Esophagus muscularis mucosa (tissue), 4 donors: ENCODE measurements around the gene DDTL. TPM values are rescaled to one million over a fixed set of nuclear protein-coding genes. Genes with fewer than 3 reads are reported as not detected.

ENCODE experiments used
- DNase-seq: peaks from one replicate; pipeline ENCODE4 v3.0.0-alpha.2; 2017; ENCODE audit errors: extremely low spot score
- H3K27ac ChIP-seq, 4 donors: fragments of 200-600 bp; sonication (generic); replicated peaks in 1 of 4; 1 replicate in 3 of 4; 2 replicates in 1 of 4; pipeline ENCODE4 v1.5.1; 2016 to 2019; ENCODE audit warnings: mild to moderate bottlenecking in 1 of 4
- H3K27me3 ChIP-seq, 4 donors: fragments of 200-600 bp; sonication (generic); one replicate each; pipeline versions ENCODE4 v1.5.1 to v1.6.0; 2016 to 2019
- H3K36me3 ChIP-seq, 4 donors: fragments of 200-600 bp; sonication (generic); one replicate each; pipeline ENCODE4 v1.5.1; 2016 to 2019
- H3K4me1 ChIP-seq, 4 donors: fragments of 200-600 bp; sonication (generic); one replicate each; pipeline ENCODE4 v1.5.1; 2016 to 2019
- H3K4me3 ChIP-seq, 4 donors: fragments of 200-600 bp; sonication (generic); 1 replicate in 2 of 4; 2 replicates in 2 of 4; pipeline ENCODE4 v1.5.1; 2016 to 2019; ENCODE audit warnings: mild to moderate bottlenecking in 4 of 4, moderate library complexity in 1 of 4
- H3K9me3 ChIP-seq, 4 donors: fragments of 200-600 bp; sonication (generic); 1 replicate in 3 of 4; 2 replicates in 1 of 4; pipeline ENCODE4 v1.5.1; 2016 to 2019
- EP300 ChIP-seq: sonication (generic); formaldehyde crosslinking; IDR thresholded peaks from one replicate; pipeline ENCODE4 v1.6.1; 2017; ENCODE audit warnings: antibody characterized with exemption
- POLR2A ChIP-seq: fragments of 450-650 bp; IDR thresholded peaks from one replicate; pipeline ENCODE4 v1.6.1; 2017; ENCODE audit warnings: antibody characterized with exemption, moderate library complexity, mild to moderate bottlenecking, low read depth
- POLR2AphosphoS5 ChIP-seq, 2 donors: sonication (generic); formaldehyde crosslinking; IDR thresholded peaks; one replicate each; pipeline ENCODE4 v1.6.1; 2017; ENCODE audit warnings: antibody characterized with exemption in 2 of 2
- WGBS: methylation state at CpG from one replicate; pipeline ENCODE4 v1.1.5; 2018; 5-methylcytosine and 5-hydroxymethylcytosine counted together
- intact Hi-C: fragments of 100-400 bp; cut with DNase I; formaldehyde crosslinking; loops from one replicate; pipeline ENCODE4 v1.15.1; 2023
- total RNA-seq, 4 donors: library from RNA; depleted of rRNA; stranded (reverse); fragments of >200 nt; gene quantifications; one replicate each; pipeline versions ENCODE4 v1.1.0 to v1.2.1, GENCODE V29; 2016
- TF ChIP-seq, protein P1 (sequence below), 3 experiments: fragments of 200-600 bp in 2 of 3; fragments of 450-650 bp in 1 of 3; sonication (generic) in 2 of 3; IDR thresholded peaks; one replicate each; pipeline ENCODE4 v1.5.1; 2017 to 2019; ENCODE audit warnings: antibody characterized with exemption in 3 of 3, mild to moderate bottlenecking in 2 of 3, moderate library complexity in 1 of 3

DDTL gene
- total RNA-seq, 4 donors from 2014 or later = 0.91 to 3.2 (median 2.2) TPM; not detected in 1

DNA sequence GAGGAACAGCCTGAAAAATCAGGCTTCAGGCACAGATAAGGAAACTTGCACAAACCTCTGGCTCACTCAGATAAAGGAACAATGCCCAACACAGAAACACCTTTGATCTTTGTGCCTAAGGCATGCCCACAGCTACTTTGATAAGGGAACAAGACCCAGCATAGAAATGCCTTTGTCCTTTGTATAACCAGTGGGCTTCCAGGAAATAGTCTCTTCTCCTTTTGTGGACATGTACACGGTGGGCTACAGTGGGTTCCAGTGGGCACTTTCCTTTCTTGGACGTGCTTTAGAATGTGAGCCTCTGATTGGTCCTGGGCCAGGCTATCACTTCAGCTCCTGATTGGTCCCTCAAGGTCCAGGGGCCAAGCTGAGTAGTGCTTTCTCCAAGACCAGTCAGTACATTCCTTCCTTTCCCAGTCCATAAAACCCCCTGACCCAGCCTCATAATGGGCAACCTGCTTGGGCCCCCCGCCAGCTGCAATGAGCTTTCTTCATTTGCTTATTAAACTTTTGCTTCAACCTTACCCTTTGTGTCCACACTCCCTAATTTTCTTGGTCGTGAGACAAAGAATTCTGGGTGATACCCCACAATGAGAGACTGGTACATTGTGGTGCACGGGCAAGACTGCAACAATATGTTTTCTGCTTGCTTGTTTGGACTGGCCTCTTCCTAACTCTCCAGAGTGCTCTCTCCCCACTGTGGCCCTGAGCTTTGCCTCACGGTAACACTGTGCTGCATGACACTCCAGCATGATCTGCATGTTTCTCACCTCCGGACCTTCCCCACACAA, 42.7 kb downstream of the DDTL start:
- no peak overlapping the region for H3K4me3 ChIP-seq
- no peak for DNase-seq
- H3K27me3 ChIP-seq = no peaks in the 10 kb centered on the region
- TF ChIP-seq, protein P1, sequence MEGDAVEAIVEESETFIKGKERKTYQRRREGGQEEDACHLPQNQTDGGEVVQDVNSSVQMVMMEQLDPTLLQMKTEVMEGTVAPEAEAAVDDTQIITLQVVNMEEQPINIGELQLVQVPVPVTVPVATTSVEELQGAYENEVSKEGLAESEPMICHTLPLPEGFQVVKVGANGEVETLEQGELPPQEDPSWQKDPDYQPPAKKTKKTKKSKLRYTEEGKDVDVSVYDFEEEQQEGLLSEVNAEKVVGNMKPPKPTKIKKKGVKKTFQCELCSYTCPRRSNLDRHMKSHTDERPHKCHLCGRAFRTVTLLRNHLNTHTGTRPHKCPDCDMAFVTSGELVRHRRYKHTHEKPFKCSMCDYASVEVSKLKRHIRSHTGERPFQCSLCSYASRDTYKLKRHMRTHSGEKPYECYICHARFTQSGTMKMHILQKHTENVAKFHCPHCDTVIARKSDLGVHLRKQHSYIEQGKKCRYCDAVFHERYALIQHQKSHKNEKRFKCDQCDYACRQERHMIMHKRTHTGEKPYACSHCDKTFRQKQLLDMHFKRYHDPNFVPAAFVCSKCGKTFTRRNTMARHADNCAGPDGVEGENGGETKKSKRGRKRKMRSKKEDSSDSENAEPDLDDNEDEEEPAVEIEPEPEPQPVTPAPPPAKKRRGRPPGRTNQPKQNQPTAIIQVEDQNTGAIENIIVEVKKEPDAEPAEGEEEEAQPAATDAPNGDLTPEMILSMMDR (IDR thresholded peaks at IDR 0.05) = no peak
- TF ChIP-seq POLR2AphosphoS5 (IDR thresholded peaks at IDR 0.05) = no peak
- no peak for TF ChIP-seq EP300
- TF ChIP-seq POLR2A = no peak
- 89% methylated on average over 7 of the region's 7 CpGs for WGBS
- no peaks in the 10 kb centered on the region for H3K36me3 ChIP-seq
- H3K9me3 ChIP-seq = no peaks in the 10 kb centered on the region
- intact Hi-C loops = no loop called here
- no peak overlapping the region for H3K27ac ChIP-seq
- H3K4me1 ChIP-seq = peaks cover 15 to 46% (median 33%) of the 10 kb centered on the region in 4 donors

DNA sequence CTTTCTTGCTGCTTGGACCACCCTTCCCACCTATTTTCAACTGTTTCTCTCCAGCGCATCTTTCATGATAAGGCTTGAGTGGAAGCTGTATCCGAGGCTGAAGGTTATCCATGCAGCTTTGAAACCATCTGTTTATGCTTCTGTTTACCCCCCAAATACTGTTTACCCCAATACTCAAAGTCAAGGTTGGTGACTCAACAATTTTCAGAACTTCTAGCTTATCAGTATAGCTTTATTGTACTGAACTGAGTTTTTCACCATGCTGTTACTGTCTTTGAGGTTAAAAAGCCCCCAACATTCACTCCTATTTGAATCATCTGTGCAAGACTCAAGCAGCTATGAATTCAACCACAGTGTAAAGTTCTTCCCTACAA, 43.3 kb downstream of the DDTL start:
- Histone ChIP-seq H3K4me1 (peaks cover 15 to 46% (median 31%) of the 10 kb centered on the region in 4 donors), H3K9me3 (no peaks in the 10 kb centered on the region), H3K36me3 (no peaks in the 10 kb centered on the region), H3K27me3 (no peaks in the 10 kb centered on the region), H3K27ac (no peak overlapping the region), H3K4me3 (no peak overlapping the region)
- 90% methylated on average over 2 of the region's 2 CpGs for WGBS
- intact Hi-C loops = no loop called here
- TF ChIP-seq EP300 = no peak
- TF ChIP-seq, protein P1 (IDR thresholded peaks at IDR 0.05) = no peak
- TF ChIP-seq POLR2AphosphoS5 (IDR thresholded peaks at IDR 0.05) = no peak
- no peak for TF ChIP-seq POLR2A
- no peak for DNase-seq

DNA sequence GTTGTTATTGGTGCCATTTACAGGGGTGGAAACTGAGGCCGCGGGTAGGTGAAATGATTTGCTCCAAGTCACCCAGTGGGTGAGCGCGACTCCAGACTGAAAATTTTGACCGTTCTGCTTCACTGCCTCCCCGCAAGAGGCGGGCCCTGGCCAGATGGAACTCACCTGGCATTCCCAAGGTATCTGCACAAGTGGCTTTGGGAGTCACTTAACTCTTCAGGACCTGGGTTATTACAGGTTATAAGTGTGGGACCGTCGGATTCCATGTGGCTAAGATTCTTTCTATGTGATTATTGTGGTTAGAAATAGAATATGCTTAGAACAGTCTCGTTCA, 45.0 kb downstream of the DDTL start:
- Histone ChIP-seq H3K27me3 (no peaks in the 10 kb centered on the region), H3K4me3 (peak overlapping the region; percentile 65 to 98 (median 88)), H3K36me3 (no peaks in the 10 kb centered on the region), H3K4me1 (peaks cover 7 to 34% (median 22%) of the 10 kb centered on the region in 4 donors), H3K27ac (peak overlapping the region; percentile 77 to 86 (median 84)), H3K9me3 (no peaks in the 10 kb centered on the region)
- WGBS = 0% methylated on average over 6 of the region's 10 CpGs
- DNase-seq = no peak
- TF ChIP-seq EP300 = no peak
- TF ChIP-seq, protein P1 (IDR thresholded peaks at IDR 0.05) = no peak
- TF ChIP-seq POLR2AphosphoS5 (IDR thresholded peaks at IDR 0.05) = no peak
- no peak for TF ChIP-seq POLR2A
- intact Hi-C loops = no loop called here

DNA sequence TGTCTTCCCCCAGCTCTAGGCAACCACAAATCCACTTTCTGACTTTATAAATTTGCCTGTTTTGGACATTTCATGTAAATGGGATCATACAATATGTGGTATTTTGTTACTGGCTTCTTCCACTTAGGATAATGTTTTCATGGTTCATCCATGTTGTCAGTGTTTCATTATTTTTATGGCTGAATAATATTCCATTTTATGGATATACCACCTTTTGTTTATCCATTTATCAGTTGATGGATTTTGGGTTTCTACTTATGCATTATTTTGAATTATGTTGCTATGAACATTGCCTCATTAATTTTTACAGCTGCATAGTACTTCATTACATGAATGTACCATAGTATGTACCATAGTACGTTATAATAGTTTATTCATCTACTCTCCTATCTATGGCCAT, 49.5 kb downstream of the DDTL start:
- WGBS = 96% methylated on average over 1 of the region's 1 CpG
- Histone ChIP-seq H3K36me3 (peaks cover 0 to 5% (median 2%) of the 10 kb centered on the region in 4 donors), H3K4me3 (no peak overlapping the region), H3K4me1 (peaks cover 7 to 28% (median 19%) of the 10 kb centered on the region in 4 donors), H3K27ac (no peak overlapping the region), H3K9me3 (no peaks in the 10 kb centered on the region), H3K27me3 (no peaks in the 10 kb centered on the region)
- intact Hi-C loops = no loop called here
- no peak for DNase-seq
- TF ChIP-seq POLR2A (no peak), EP300 (no peak), POLR2AphosphoS5 (IDR thresholded peaks at IDR 0.05) (no peak)
- TF ChIP-seq, protein P1 (IDR thresholded peaks at IDR 0.05) = no peak

DNA sequence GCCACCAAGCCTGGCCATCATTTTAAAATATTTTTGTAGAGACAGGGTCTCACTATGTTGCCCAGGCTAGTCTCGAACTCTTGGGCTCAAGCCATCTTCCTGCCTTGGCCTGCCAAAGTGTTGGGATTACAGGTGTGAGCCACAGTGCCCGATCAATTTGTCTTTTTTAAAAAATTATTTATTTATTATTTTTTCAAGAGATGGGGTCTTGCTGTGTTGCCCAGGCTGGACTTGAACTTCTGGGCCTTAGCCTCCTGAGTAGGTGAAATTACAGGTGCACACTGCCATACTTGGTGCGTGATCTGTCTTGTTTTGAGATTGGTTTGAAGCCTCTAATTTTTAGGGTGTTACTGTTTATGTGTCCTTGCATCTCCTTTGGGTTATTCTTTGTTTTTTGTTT, 54.6 kb downstream of the DDTL start:
- H3K4me3 ChIP-seq = no peak overlapping the region
- H3K27ac ChIP-seq = no peak overlapping the region
- no peaks in the 10 kb centered on the region for H3K4me1 ChIP-seq
- H3K36me3 ChIP-seq = peaks cover 0 to 15% (median 7%) of the 10 kb centered on the region in 4 donors
- intact Hi-C loops = no loop called here
- peaks cover 0 to 5% (median 0%) of the 10 kb centered on the region in 4 donors for H3K9me3 ChIP-seq
- TF ChIP-seq, protein P1 (IDR thresholded peaks at IDR 0.05) = no peak
- no peak for TF ChIP-seq POLR2A
- TF ChIP-seq EP300 = no peak
- TF ChIP-seq POLR2AphosphoS5 (IDR thresholded peaks at IDR 0.05) = no peak
- 95% methylated on average over 3 of the region's 3 CpGs for WGBS
- DNase-seq = no peak
- no peaks in the 10 kb centered on the region for H3K27me3 ChIP-seq
